Mesendoderm (in vitro differentiated cells): ENCODE results near the gene ESF1.
"Not testable (repeated sequence)": the region's sequence is repeated elsewhere in the genome, so short reads cannot be mapped to it uniquely, and the experiment has no call there.

Experiments used
- DNase-seq: peaks from one replicate; pipeline ENCODE4 v3.0.0; 2013
- H2AK5ac ChIP-seq: 2 replicates; pipeline ENCODE4 v1.6.1; 2013; ENCODE audit warnings: low read length, inconsistent platforms
- H2BK120ac ChIP-seq: 2 replicates; pipeline ENCODE4 v1.6.1; 2013; ENCODE audit warnings: low read depth, mild to moderate bottlenecking, low read length, moderate library complexity, mixed read lengths
- H2BK15ac ChIP-seq: replicated peaks from 2 replicates; pipeline ENCODE4 v1.6.1; 2013; ENCODE audit warnings: low read depth, mild to moderate bottlenecking, moderate library complexity
- H2BK5ac ChIP-seq: 2 replicates; pipeline ENCODE4 v1.6.1; 2013; ENCODE audit warnings: low read length, inconsistent platforms
- H3K18ac ChIP-seq: 2 replicates; pipeline ENCODE4 v1.6.1; 2013; ENCODE audit warnings: mild to moderate bottlenecking, low read length, mixed read lengths
- H3K23ac ChIP-seq: one replicate; pipeline ENCODE4 v1.6.1; 2013; ENCODE audit warnings: low read length
- H3K27ac ChIP-seq: 2 replicates; pipeline ENCODE4 v1.5.1; 2013; ENCODE audit warnings: low read depth, mild to moderate bottlenecking, inconsistent platforms, low read length, moderate library complexity
- H3K27me3 ChIP-seq: 2 replicates; pipeline ENCODE4 v1.6.1; 2013; ENCODE audit warnings: low read length, control low read depth, mild to moderate bottlenecking, inconsistent platforms; ENCODE audit not compliant: insufficient read depth, poor library complexity
- H3K36me3 ChIP-seq: 2 replicates; pipeline ENCODE4 v1.6.1; 2013; ENCODE audit warnings: low read length, inconsistent platforms; ENCODE audit not compliant: control insufficient read depth, insufficient read depth
- H3K4ac ChIP-seq: one replicate; pipeline ENCODE4 v1.6.1; 2013; ENCODE audit warnings: low read depth, mild to moderate bottlenecking, low read length, moderate library complexity
- H3K4me1 ChIP-seq: 2 replicates; pipeline ENCODE4 v1.6.1; 2013; ENCODE audit warnings: low read depth, low read length, inconsistent platforms; ENCODE audit not compliant: control insufficient read depth
- H3K4me2 ChIP-seq: 2 replicates; pipeline ENCODE4 v1.6.1; 2013; ENCODE audit warnings: low read length
- H3K4me3 ChIP-seq: 2 replicates; pipeline ENCODE4 v1.5.1; 2013; ENCODE audit warnings: mild to moderate bottlenecking, low read length
- H3K56ac ChIP-seq: one replicate; pipeline ENCODE4 v1.6.1; 2013; ENCODE audit warnings: low read length
- H3K79me1 ChIP-seq: 2 replicates; pipeline ENCODE4 v1.6.1; 2013; ENCODE audit warnings: low read length, inconsistent platforms
- H3K79me2 ChIP-seq: 2 replicates; pipeline ENCODE4 v1.6.1; 2013; ENCODE audit warnings: mild to moderate bottlenecking, low read length; ENCODE audit not compliant: control insufficient read depth, insufficient read depth
- H3K9ac ChIP-seq: 2 replicates; pipeline ENCODE4 v1.6.1; 2013; ENCODE audit warnings: low read length, inconsistent platforms
- H4K5ac ChIP-seq: one replicate; pipeline ENCODE4 v1.6.1; 2013; ENCODE audit warnings: low read length
- H4K8ac ChIP-seq: one replicate; pipeline ENCODE4 v1.6.1; 2013; ENCODE audit warnings: low read depth, mild to moderate bottlenecking, control low read depth, low read length, moderate library complexity
- WGBS: extraction: QIAGEN DNeasy Blood & Tissue Kit; methylation state at CpG from one replicate; pipeline ENCODE4 v1.1.7; 2013; ENCODE audit warnings: low lambda C conversion rate, missing lambda C conversion rate; ENCODE audit not compliant: insufficient coverage; ENCODE audit errors: extremely low coverage; 5-methylcytosine and 5-hydroxymethylcytosine counted together

Gene ESF1

DNA sequence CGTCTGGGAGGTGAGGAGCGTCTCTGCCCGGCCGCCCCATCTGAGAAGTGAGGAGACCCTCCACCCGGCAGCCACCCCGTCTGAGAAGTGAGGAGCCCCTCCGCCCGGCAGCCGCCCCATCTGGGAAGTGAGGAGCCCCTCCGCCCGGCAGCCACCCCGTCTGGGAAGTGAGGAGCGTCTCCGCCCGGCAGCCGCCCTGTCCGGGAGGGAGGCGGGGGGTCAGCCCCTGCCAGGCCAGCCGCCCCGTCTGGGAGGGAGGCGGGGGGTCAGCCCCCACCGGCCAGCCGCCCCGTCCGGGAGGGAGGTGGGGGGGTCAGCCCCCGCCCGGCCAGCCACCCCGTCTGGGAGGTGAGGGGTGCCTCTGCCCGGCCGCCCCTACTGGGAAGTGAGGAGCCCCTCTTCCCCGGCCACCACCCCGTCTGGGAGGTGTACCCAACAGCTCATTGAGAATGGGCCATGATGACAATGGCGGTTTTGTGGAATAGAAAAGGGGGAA is 24.2 kb downstream of the ESF1 start:
- not testable (repeated sequence) for H4K5ac ChIP-seq, DNase-seq, H2BK120ac ChIP-seq, H3K56ac ChIP-seq, H2AK5ac ChIP-seq, H3K23ac ChIP-seq, H3K79me1 ChIP-seq, H2BK15ac ChIP-seq, H3K4ac ChIP-seq, H3K36me3 ChIP-seq, H3K79me2 ChIP-seq, H3K4me3 ChIP-seq, H4K8ac ChIP-seq, H3K9ac ChIP-seq, H3K27me3 ChIP-seq, H3K4me2 ChIP-seq, H3K27ac ChIP-seq, H2BK5ac ChIP-seq, H3K4me1 ChIP-seq, H3K18ac ChIP-seq
- no CpG with 5 or more reads among the region's 33 CpGs for WGBS

DNA sequence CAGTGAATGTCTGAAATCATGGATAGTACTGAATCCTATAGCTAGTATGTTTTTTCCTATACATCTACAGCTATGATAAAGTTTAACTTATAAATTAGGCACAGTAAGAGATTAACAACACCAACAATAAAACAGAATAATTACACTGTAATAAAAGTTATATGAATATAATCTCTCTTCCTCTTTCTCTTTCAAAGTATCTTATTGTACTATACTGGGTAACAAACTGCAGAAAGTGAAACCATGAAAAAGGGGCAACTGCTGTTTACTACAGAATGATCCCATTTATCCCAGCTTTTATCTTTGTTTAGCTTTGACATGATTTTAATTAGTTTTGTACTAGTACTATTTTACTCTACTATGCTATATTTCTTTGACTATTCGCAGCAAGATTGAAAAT is 25.8 kb downstream of the ESF1 start:
- no peak for DNase-seq
- Histone ChIP-seq H2BK15ac (no peak overlapping the region), H4K8ac (no peak overlapping the region), H3K4me1 (no peaks in the 10 kb centered on the region), H3K27me3 (no peaks in the 10 kb centered on the region), H3K36me3 (no peaks in the 10 kb centered on the region), H3K4me3 (no peak overlapping the region), H2BK5ac (no peak overlapping the region), H4K5ac (no peak overlapping the region), H3K79me1 (no peaks in the 10 kb centered on the region), H3K18ac (no peak overlapping the region), H3K27ac (no peak overlapping the region), H3K4me2 (no peak overlapping the region), H3K56ac (no peak overlapping the region), H3K79me2 (no peaks in the 10 kb centered on the region), H3K9ac (no peak overlapping the region), H3K23ac (no peak overlapping the region), H2AK5ac (no peak overlapping the region), H3K4ac (no peak overlapping the region), H2BK120ac (no peak overlapping the region)
- no CpG with 5 or more reads among the region's 1 CpG for WGBS

DNA sequence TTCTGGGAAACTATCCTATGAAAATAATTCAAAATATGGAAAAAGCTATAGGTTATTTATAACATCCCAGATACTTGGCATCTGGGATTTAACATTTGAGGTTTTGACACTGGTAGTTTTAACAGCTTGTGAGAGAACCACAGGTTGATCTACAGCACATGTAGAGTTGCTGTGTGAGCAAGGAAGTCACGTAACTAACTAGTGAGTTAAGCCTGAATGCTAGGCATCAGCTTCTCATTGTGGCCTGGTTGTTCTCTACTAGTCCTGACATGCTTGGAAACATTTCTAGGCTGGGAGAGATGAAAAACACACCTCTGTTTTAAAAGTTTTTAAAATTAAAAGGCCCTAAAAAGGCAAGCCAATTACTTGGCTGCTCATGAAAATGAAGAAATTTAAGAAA is 28.2 kb downstream of the ESF1 start:
- Histone ChIP-seq H3K4me2 (no peak overlapping the region), H3K4ac (no peak overlapping the region), H3K4me1 (no peaks in the 10 kb centered on the region), H3K56ac (no peak overlapping the region), H2BK5ac (no peak overlapping the region), H3K79me1 (no peaks in the 10 kb centered on the region), H3K9ac (no peak overlapping the region), H2AK5ac (no peak overlapping the region), H3K27me3 (no peaks in the 10 kb centered on the region), H3K18ac (no peak overlapping the region), H4K8ac (no peak overlapping the region), H3K79me2 (no peaks in the 10 kb centered on the region), H3K36me3 (peaks cover 2% of the 10 kb centered on the region), H2BK15ac (no peak overlapping the region), H2BK120ac (no peak overlapping the region), H3K4me3 (no peak overlapping the region), H4K5ac (no peak overlapping the region), H3K27ac (no peak overlapping the region), H3K23ac (no peak overlapping the region)
- no CpG with 5 or more reads among the region's 1 CpG for WGBS
- no peak for DNase-seq

DNA sequence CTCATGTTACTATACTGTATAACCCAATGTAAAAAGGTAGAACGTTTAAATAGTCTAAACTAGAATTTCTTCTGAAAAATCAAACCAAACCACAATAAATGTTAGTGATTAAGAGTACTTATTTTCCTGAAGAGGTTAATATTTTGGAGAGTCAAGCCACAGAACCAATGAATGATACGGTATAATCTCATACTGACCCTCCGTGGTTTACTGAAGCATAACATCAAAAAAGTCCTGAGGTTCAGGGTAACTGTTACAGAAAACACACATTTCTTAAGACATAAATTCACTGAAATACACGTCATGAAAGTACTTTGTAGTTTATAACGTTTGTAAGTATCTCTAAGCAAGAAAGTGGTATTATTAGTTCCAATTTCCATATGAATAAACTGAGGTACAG is 28.9 kb downstream of the ESF1 start:
- Histone ChIP-seq H4K8ac (no peak overlapping the region), H3K79me1 (no peaks in the 10 kb centered on the region)

DNA sequence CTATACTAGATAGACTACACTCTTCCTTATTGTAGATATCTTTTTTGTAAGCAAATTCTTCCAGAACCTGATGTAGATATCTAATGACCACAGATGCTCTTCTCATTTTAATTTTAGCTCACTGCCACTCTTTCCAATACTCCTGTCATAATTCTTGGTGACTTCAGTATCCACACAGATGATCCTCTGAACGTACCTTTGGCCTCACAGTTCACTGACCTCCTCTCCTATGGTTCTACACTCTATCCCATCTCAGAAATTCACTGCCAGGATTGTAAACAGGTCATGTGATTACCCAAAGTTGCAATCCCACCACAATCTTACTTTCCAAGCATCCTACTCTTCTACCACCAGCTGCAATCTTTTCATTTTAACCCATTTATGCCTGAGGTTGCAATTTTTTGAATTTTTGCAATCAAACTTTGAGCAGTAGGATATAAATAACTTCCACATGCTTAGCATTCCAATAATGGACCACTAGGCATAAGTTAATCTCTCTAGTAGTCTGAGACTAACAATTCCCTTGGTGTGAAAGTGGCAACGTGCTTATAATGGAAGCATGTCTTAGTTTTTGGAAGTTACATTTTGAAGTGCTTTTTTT is 31.2 kb downstream of the ESF1 start:
- Histone ChIP-seq H4K8ac (no peak overlapping the region), H3K79me2 (no peaks in the 10 kb centered on the region), H2BK5ac (no peak overlapping the region), H3K4me3 (no peak overlapping the region), H3K36me3 (peaks cover 2% of the 10 kb centered on the region), H3K27ac (no peak overlapping the region), H2BK15ac (no peak overlapping the region), H4K5ac (no peak overlapping the region), H3K56ac (no peak overlapping the region), H2BK120ac (no peak overlapping the region), H2AK5ac (no peak overlapping the region), H3K79me1 (no peaks in the 10 kb centered on the region), H3K4me1 (no peaks in the 10 kb centered on the region), H3K4ac (no peak overlapping the region), H3K27me3 (no peaks in the 10 kb centered on the region), H3K4me2 (no peak overlapping the region), H3K9ac (no peak overlapping the region), H3K23ac (no peak overlapping the region), H3K18ac (no peak overlapping the region)
- WGBS, result no CpG with 5 or more reads among the region's 2 CpGs
- DNase-seq, result no peak

More for the DNA sequence above, 28.9 kb downstream of the ESF1 start:
- H3K56ac ChIP-seq, result no peak overlapping the region
- H4K5ac ChIP-seq, result no peak overlapping the region
- H3K23ac ChIP-seq, result no peak overlapping the region
- no peak overlapping the region for H3K9ac ChIP-seq
- DNase-seq, result no peak
- no peaks in the 10 kb centered on the region for H3K79me2 ChIP-seq
- no CpG with 5 or more reads among the region's 5 CpGs for WGBS
- no peak overlapping the region for H3K27ac ChIP-seq
- no peak overlapping the region for H3K4ac ChIP-seq
- H3K18ac ChIP-seq, result no peak overlapping the region
- H3K4me2 ChIP-seq, result no peak overlapping the region
- no peak overlapping the region for H3K4me3 ChIP-seq
- no peak overlapping the region for H2BK5ac ChIP-seq
- H2BK120ac ChIP-seq, result no peak overlapping the region
- H3K4me1 ChIP-seq, result no peaks in the 10 kb centered on the region
- H2AK5ac ChIP-seq, result no peak overlapping the region
- H2BK15ac ChIP-seq, result no peak overlapping the region
- H3K27me3 ChIP-seq, result no peaks in the 10 kb centered on the region
- peaks cover 2% of the 10 kb centered on the region for H3K36me3 ChIP-seq

DNA sequence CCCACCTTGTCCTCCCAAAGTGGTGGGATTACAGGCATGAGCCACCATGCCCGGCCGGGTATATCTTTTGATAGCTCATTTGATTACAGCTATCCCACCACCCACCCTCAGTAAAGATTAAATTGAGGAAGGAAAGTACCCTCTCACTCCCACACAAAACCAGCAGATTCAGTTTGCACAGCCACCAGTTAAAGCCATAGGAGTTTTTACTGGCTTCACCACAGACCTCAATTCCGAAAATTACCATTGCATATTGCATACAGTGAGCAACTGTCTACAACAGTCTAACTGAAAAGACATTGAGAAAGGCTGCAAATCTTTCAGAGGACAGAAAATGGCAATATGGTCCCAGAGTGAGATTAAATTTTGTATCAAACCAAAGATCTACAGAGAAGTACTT is 34.9 kb downstream of the ESF1 start:
- no CpG with 5 or more reads among the region's 3 CpGs for WGBS

More for the DNA sequence above, 34.9 kb downstream of the ESF1 start:
- H4K5ac ChIP-seq, result no peak overlapping the region
- H3K23ac ChIP-seq, result no peak overlapping the region
- no peak overlapping the region for H3K27ac ChIP-seq
- no peaks in the 10 kb centered on the region for H3K79me1 ChIP-seq
- H2AK5ac ChIP-seq, result no peak overlapping the region
- H3K56ac ChIP-seq, result no peak overlapping the region
- H3K18ac ChIP-seq, result no peak overlapping the region
- peaks cover 2% of the 10 kb centered on the region for H3K36me3 ChIP-seq
- H2BK120ac ChIP-seq, result no peak overlapping the region
- H4K8ac ChIP-seq, result no peak overlapping the region
- no peaks in the 10 kb centered on the region for H3K4me1 ChIP-seq
- no peaks in the 10 kb centered on the region for H3K79me2 ChIP-seq
- no peak overlapping the region for H3K4ac ChIP-seq
- no peak overlapping the region for H3K4me2 ChIP-seq
- no peaks in the 10 kb centered on the region for H3K27me3 ChIP-seq
- H2BK5ac ChIP-seq, result no peak overlapping the region
- no peak overlapping the region for H3K4me3 ChIP-seq
- H2BK15ac ChIP-seq, result no peak overlapping the region
- H3K9ac ChIP-seq, result no peak overlapping the region
- DNase-seq, result no peak
